ENCODE results near the gene PSMD8.

DNA sequence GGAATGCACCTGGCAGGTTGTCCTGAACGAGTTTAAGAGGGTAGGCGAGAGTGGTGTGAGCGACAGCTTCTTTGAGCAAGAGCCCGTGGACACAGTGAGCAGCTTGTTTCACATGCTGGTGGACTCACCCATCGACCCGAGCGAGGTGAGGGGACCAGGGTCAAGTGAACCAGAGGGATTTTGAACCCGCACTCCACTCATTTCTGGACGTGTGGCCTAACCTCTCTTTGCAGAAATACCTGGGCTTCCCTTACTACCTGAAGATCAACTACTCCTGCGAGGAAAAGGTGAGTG, 37.1 kb upstream of the PSMD8 start:
- TF ChIP-seq, protein P1, sequence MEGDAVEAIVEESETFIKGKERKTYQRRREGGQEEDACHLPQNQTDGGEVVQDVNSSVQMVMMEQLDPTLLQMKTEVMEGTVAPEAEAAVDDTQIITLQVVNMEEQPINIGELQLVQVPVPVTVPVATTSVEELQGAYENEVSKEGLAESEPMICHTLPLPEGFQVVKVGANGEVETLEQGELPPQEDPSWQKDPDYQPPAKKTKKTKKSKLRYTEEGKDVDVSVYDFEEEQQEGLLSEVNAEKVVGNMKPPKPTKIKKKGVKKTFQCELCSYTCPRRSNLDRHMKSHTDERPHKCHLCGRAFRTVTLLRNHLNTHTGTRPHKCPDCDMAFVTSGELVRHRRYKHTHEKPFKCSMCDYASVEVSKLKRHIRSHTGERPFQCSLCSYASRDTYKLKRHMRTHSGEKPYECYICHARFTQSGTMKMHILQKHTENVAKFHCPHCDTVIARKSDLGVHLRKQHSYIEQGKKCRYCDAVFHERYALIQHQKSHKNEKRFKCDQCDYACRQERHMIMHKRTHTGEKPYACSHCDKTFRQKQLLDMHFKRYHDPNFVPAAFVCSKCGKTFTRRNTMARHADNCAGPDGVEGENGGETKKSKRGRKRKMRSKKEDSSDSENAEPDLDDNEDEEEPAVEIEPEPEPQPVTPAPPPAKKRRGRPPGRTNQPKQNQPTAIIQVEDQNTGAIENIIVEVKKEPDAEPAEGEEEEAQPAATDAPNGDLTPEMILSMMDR (IDR thresholded peaks at IDR 0.05; ENCODE audit: insufficient read depth, low read length, poor library complexity, severe bottlenecking) = no peak
- TF ChIP-seq EZH2phosphoT487 (conservative IDR thresholded peaks at IDR 0.05; ENCODE audit: low read length) = no peak

Measured in SU-DHL-6 (cell line).